Measurements from ENCODE around the gene NRP1.

GRCh38 chr10:33228426-33228825 is 106.0 kb downstream of the NRP1 start:
- TF ChIP-seq CTCF (IDR thresholded peaks at IDR 0.05 in 8 of 11, conservative IDR thresholded peaks at IDR 0.05 in 3 of 11) (no peak), POLR2AphosphoS5 (IDR thresholded peaks at IDR 0.05) (no peak)

All from spleen (tissue), 7 donors.